SK-N-MC (cell line): Measurements from ENCODE around the gene SDK1.

Source experiments
- DNase-seq: peaks from one replicate; pipeline ENCODE4 v3.0.0-alpha.2; 2011; ENCODE audit warnings: low read depth, low spot score
- H3K27ac ChIP-seq: fragments of 200-600 bp; sonication (generic); 2 replicates; pipeline ENCODE4 v1.5.1; 2016; ENCODE audit warnings: mixed run types
- H3K36me3 ChIP-seq: fragments of 200-600 bp; sonication (generic); 2 replicates; pipeline ENCODE4 v1.6.1; 2017; ENCODE audit warnings: antibody characterized with exemption, low read length, mixed read lengths; ENCODE audit not compliant: insufficient read depth
- H3K4me3 ChIP-seq: fragments of 200-600 bp; sonication (generic); 2 replicates; pipeline ENCODE4 v1.5.1; 2016
- H3K9ac ChIP-seq: fragments of 200-600 bp; sonication (generic); 2 replicates; pipeline ENCODE4 v1.8.0; 2017; ENCODE audit warnings: mixed run types, mixed read lengths; ENCODE audit not compliant: insufficient read length
- H3K9me3 ChIP-seq: fragments of 200-600 bp; sonication (generic); 2 replicates; pipeline ENCODE4 v1.6.1; 2017; ENCODE audit warnings: low read depth, mild to moderate bottlenecking, antibody characterized with exemption, low read length, moderate library complexity, mixed read lengths
- EZH2 ChIP-seq: fragments of 200-600 bp; sonication (generic); IDR thresholded peaks from one replicate; pipeline ENCODE4 v1.6.1; 2017; ENCODE audit warnings: antibody characterized with exemption
- FOXP2 ChIP-seq: optimal IDR thresholded peaks from 2 replicates; pipeline ENCODE3; 2011; ENCODE audit warnings: mild to moderate bottlenecking, moderate library complexity; ENCODE audit not compliant: insufficient read depth; ENCODE audit errors: extremely low read length, control extremely low read depth
- POLR2AphosphoS5 ChIP-seq: IDR thresholded peaks from 2 replicates; pipeline ENCODE4 v1.6.1; 2012; ENCODE audit warnings: mild to moderate bottlenecking, low read depth, low read length, borderline replicate concordance

The SDK1 gene

DNA sequence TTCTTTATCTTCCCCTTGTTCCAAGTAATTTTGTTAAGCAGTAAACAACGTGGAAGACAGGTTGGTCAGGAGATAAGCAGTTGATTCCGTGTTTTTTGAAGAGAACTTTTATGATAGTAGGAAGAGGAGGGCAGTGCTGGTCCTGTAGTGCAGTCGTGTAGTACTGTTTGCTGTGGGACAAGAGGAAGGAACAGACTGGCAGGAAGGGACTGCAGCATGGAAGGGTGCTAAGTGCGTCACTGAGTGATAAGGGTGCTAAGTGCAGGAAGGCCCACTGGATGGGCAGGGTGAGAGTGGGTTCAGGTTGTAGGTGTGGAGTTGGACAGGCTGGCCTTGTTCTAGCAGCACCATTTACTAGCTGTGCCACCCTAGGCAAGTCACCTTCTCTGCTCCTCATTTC, 125.0 kb downstream of the SDK1 start:
- H3K27ac ChIP-seq: no peak overlapping the region
- TF ChIP-seq FOXP2 (no peak), EZH2 (no peak), POLR2AphosphoS5 (no peak)
- H3K9me3 ChIP-seq: peaks cover 5% of the 10 kb centered on the region; the same call in 1 of the 2 replicates
- peaks cover 8% of the 10 kb centered on the region for H3K36me3 ChIP-seq
- DNase-seq: no peak
- no peak overlapping the region for H3K9ac ChIP-seq
- no peak overlapping the region for H3K4me3 ChIP-seq

DNA sequence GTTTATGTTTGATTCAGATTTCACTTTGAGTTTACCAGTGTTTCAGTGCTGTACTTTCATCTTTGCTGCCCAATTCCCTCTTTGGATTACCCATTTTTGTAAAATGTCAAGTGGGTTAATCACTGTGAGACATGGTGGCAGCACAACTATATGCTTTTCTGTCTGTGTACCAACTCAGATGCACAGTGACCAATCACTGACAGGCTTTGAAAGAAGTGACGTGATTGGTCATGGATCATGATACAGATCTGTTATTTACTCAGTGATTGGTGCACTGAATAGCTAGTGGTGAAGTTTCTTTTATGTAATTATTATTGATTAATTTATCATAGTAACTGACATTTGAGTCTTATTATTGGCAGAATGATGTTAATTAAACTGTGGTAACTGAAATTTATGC, 126.9 kb downstream of the SDK1 start:
- Histone ChIP-seq H3K4me3 (no peak overlapping the region), H3K9me3 (no peaks in the 10 kb centered on the region)
- DNase-seq: no peak

DNA sequence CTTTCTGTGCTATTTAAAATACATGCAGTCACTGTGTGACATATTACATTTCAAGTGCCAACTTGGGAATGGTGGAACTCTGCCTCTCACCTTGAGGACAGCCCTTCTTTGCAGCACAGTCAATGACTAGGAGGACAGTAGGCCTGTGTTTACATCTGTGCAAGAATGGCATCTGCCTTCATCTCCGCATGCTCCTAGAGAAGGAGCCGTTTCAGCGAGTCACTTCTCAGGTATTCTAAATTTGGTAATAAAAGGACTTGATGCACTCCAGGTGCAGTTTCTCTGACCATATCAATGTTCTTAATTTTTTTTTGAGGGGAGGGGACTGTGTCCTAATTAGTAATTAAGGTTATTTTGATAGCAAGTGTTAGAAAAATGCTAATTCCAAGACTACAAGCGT, 128.9 kb downstream of the SDK1 start:
- Histone ChIP-seq H3K9me3 (no peaks in the 10 kb centered on the region), H3K4me3 (no peak overlapping the region), H3K9ac (no peak overlapping the region), H3K36me3 (0 out of 2 replicates have a peak, but pooled peaks cover 4% of the 10 kb centered on the region), H3K27ac (no peak overlapping the region)
- no peak for DNase-seq
- TF ChIP-seq FOXP2 (no peak), EZH2 (no peak), POLR2AphosphoS5 (no peak)

More for the DNA sequence above, 126.9 kb downstream of the SDK1 start:
- H3K36me3 ChIP-seq: no peaks in the 10 kb centered on the region
- no peak overlapping the region for H3K27ac ChIP-seq
- TF ChIP-seq EZH2 (no peak), FOXP2 (no peak), POLR2AphosphoS5 (no peak)
- no peak overlapping the region for H3K9ac ChIP-seq

DNA sequence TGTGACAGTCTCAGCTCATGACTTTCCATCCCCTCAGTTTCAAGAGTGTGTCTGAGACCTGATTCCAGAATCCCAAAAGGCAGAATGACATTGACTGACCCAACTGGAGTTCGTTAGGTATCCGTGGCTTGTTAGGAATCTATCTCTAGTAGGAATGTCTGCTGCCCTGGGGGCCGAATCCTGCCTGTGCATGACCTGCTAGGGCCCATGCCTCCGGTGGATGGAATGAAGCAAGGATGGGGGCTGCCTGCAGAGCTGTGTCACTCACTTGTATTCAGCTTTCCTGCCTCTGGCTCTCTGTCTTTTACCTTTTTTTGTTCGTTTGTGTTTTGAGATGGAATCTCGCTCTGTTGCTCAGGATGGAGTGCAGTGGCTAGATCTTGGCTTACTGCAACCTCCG, 129.5 kb downstream of the SDK1 start:
- Histone ChIP-seq H3K9ac (no peak overlapping the region), H3K4me3 (no peak overlapping the region), H3K36me3 (0 out of 2 replicates have a peak, but pooled peaks cover 4% of the 10 kb centered on the region), H3K9me3 (no peaks in the 10 kb centered on the region), H3K27ac (no peak overlapping the region)
- DNase-seq: no peak
- no peak for TF ChIP-seq EZH2
- no peak for TF ChIP-seq FOXP2
- no peak for TF ChIP-seq POLR2AphosphoS5

GRCh38 chr7:3431306-3431705, 130.3 kb downstream of the SDK1 start:
- Histone ChIP-seq H3K36me3 (0 out of 2 replicates have a peak, but pooled peaks cover 4% of the 10 kb centered on the region), H3K9me3 (no peaks in the 10 kb centered on the region), H3K27ac (no peak overlapping the region), H3K9ac (no peak overlapping the region), H3K4me3 (no peak overlapping the region)
- DNase-seq: no peak
- TF ChIP-seq EZH2 (no peak), POLR2AphosphoS5 (no peak), FOXP2 (no peak)

GRCh38 chr7:3432911-3433310, 131.9 kb downstream of the SDK1 start:
- Histone ChIP-seq H3K36me3 (0 out of 2 replicates have a peak, but pooled peaks cover 4% of the 10 kb centered on the region), H3K4me3 (no peak overlapping the region), H3K9me3 (no peaks in the 10 kb centered on the region), H3K27ac (peak overlapping the region; percentile 30; the same call in 1 of the 2 replicates), H3K9ac (no peak overlapping the region)
- no peak for TF ChIP-seq EZH2
- TF ChIP-seq FOXP2: no peak
- no peak for TF ChIP-seq POLR2AphosphoS5
- DNase-seq: no peak

DNA sequence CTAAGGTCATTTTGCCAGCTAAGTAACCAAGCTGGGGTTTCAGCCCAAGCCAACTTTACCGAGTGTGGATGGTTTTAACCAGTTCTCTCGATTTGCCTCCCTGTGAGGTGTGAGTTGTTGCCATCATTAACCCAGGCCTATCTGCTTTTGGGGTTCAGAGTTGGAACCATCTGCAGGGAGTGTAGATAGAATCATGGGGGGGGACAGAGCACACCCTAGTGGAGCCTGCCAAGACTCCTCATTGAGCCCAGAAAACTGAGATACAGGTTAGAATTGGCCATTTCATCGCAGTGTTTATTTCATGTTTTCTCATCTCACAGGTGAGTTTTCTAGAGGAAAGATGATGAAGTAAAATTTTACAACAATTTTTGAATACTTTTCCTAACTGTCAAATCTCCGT, 133.6 kb downstream of the SDK1 start:
- TF ChIP-seq POLR2AphosphoS5 (no peak), FOXP2 (no peak), EZH2 (no peak)
- no peak for DNase-seq
- no peak overlapping the region for H3K9ac ChIP-seq
- no peaks in the 10 kb centered on the region for H3K9me3 ChIP-seq
- H3K36me3 ChIP-seq: 0 out of 2 replicates have a peak, but pooled peaks cover 4% of the 10 kb centered on the region
- H3K27ac ChIP-seq: no peak overlapping the region
- H3K4me3 ChIP-seq: no peak overlapping the region

GRCh38 chr7:3436112-3436511, 135.1 kb downstream of the SDK1 start:
- no peak overlapping the region for H3K9ac ChIP-seq
- peak overlapping the region; percentile 39; the same call in 1 of the 2 replicates for H3K27ac ChIP-seq
- peaks cover 13% of the 10 kb centered on the region for H3K36me3 ChIP-seq
- no peaks in the 10 kb centered on the region for H3K9me3 ChIP-seq
- TF ChIP-seq FOXP2: no peak
- no peak for TF ChIP-seq POLR2AphosphoS5
- no peak for TF ChIP-seq EZH2
- H3K4me3 ChIP-seq: no peak overlapping the region
- no peak for DNase-seq

DNA sequence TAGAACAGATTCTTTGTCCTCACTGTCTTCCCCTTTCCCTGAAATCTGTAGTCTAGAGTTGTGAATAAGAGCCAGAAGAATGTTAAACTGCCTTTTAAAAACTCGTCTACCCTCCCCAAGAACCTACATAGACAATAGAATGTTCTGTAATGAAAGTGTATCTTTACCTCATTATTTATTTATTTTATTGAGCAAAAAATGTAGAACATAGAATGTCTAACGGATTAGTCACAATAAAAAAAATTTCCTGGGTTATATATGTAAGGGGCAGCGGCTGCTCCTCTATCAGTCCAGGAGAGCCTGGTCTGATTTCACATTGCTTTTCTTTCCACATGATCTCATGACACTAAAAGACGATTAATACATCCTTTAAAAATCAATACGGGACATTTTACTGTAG, 135.7 kb downstream of the SDK1 start:
- DNase-seq: no peak

More for the DNA sequence above, 135.7 kb downstream of the SDK1 start:
- Histone ChIP-seq H3K4me3 (no peak overlapping the region), H3K27ac (peak overlapping the region; percentile 39; the same call in 1 of the 2 replicates), H3K36me3 (peaks cover 19% of the 10 kb centered on the region), H3K9me3 (no peaks in the 10 kb centered on the region), H3K9ac (no peak overlapping the region)
- TF ChIP-seq FOXP2 (no peak), EZH2 (no peak), POLR2AphosphoS5 (no peak)
